Measurements from ENCODE around the gene BACH2.

GRCh38 chr6:90003941-90004340 is 292.7 kb downstream of the BACH2 start:
- TF ChIP-seq CTCF (IDR thresholded peaks at IDR 0.05; ENCODE audit: insufficient read depth, low read length, poor library complexity, severe bottlenecking) = no peak
- no peak for TF ChIP-seq EZH2phosphoT487 (conservative IDR thresholded peaks at IDR 0.05; ENCODE audit: low read length)
